CD4-positive, alpha-beta T cell treated with Interleukin-6 at 100 ng/mL for 8 hours (primary cell): ENCODE data around the gene DDO.
"Not testable (repeated sequence)": the region's sequence is repeated elsewhere in the genome, so short reads cannot be mapped to it uniquely, and the experiment has no call there.

Experiments
- DNase-seq: peaks from one replicate; pipeline ENCODE4 v3.0.0-alpha.2; 2020; ENCODE audit warnings: mixed read lengths, low spot score

DDO gene

DNA sequence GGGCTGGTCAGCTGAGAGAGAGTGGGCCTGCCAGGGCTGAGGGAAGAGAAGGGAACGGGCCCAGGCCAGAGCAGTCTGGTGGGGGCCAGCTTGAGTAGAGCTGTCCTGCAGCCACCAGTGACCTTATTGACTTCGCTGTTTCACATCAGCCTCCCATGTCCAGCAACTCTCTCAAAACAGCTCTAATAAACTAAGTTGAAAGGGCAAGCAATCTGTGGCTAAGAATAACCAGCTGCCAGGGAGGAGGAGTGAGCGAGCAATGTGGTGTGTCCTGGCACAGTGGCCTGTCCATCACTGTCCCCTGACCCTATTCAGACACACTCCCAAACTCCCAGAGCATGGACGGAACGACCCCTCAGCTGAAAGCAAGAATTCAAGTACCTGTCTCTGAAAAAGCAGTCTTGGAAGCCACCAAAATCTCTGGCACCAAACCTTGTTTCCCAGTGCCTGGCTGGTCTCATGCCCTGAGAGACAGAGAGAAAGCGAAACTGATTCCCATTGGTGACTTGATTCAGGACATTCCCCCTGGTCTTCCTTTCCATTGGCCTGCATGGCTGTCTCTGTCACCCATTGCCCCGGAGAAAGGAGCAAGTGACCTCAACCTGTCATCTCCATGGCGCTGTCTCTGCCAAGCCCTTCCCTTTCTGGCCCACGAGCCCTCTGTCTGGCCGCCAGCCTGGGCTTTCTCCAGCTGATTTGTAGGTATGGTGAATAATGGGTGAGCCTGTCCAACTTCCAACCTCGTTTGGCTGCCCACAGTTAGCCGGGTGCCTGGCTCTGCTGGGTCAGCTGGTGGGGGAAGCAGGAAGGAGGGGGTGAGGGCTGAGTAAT lies at the start of gene DDO:
Gene DDO, minus strand, starts transcription at position 490 of the 831 bp plus-strand sequence. CDS start 2,113 bp downstream, outside the sequence.
- DNase-seq: no peak

DNA sequence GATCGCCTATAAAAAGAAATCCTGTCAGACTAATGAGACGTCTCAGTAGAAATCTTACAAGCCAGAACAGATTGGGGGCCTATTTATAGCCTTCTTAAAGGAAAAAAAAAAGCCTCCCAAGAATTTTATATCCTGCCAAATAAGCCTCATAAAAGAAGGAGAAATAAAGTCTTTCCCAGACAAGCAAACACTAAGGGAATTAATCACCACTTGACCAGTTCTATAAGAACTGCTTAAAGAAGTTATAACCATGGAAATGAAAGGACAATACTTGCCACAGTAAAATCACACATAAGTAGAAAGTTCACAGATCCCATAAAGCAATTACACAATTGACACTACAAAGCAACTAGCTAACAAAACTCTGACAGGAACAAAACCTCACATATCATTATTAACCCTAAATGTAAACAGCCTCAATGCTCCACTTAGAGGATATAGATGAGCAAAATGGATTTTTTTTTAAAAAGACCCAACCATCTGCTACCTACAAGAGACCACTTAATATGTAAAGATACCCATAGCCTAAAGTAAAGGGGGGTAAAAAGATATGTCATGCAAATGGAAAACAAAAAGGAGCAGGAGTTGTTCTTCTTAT lies 47.6 kb upstream of the DDO start:
- no peak for DNase-seq

DNA sequence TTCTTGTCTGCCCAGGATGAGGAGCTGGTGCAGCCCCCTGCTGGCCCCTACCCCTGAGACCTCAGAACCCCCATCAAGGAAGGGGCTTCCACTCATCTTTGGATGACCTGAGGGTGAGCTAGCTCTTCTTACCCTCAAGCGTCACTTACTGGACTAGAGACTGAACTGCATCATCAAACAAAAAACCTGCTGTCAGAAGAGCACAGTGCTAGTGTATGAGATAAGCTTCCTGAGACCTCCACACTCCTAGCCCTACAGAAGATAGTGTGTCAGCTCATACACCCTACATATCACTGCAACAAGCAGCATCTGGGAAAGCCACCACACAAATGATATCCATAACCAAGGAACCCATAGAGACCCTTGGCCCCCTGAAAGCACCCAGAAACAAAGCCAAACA lies 46.0 kb upstream of the DDO start:
- no peak for DNase-seq

GRCh38 chr6:110459137-110459536 lies 43.8 kb upstream of the DDO start:
- no peak for DNase-seq

- no peak for DNase-seq
These were observed 43.1 kb upstream of the DDO start for GRCh38 chr6:110458476-110458875.

GRCh38 chr6:110457567-110458175 lies 42.3 kb upstream of the DDO start:
- not testable (repeated sequence) for DNase-seq

- DNase-seq: no peak
These were observed 41.3 kb upstream of the DDO start for GRCh38 chr6:110456694-110457093.

DNA sequence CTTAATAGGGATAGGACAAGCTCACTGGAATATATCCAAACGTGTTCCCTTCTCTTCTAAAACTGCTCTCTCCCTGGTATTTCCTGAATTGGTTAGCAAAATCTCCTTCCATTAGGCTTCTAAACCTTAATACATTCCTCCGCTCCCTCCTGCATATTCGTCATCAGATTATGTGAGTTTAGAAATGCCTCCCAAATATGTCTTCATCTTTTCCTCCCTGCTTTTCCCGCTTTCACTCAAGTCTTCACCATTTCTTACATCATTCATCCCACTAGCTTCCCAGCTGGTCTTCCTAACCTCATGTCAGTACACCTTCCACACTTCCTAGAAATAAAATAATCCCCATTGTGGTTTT lies 34.1 kb upstream of the DDO start:
- DNase-seq: no peak

GRCh38 chr6:110448846-110449540 lies 33.6 kb upstream of the DDO start:
- no peak for DNase-seq

- DNase-seq: no peak
These were observed 32.4 kb upstream of the DDO start for GRCh38 chr6:110447761-110448160.

DNA sequence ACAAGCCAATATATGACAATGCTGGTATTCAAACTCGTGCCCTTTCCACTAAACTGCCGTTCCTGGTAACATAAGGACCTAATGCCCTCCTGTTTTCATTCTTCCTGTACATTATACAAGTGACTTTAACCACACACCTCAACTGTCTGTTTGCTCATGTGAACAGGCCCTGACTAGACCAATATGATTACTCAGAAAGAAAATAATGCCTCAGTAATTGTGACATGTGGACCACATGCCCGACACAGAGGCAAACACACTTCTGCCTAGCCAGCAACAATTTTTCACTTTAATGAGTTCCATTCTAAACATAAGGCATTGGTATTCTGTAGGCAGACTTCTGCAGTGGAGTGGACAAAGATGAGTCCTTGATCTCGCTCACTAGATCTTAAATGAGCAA lies 31.0 kb upstream of the DDO start:
- DNase-seq: no peak

- no peak for DNase-seq
These were observed 24.7 kb upstream of the DDO start for GRCh38 chr6:110440026-110440425.

- no peak for DNase-seq
These were observed 24.0 kb upstream of the DDO start for GRCh38 chr6:110439356-110439755.

DNA sequence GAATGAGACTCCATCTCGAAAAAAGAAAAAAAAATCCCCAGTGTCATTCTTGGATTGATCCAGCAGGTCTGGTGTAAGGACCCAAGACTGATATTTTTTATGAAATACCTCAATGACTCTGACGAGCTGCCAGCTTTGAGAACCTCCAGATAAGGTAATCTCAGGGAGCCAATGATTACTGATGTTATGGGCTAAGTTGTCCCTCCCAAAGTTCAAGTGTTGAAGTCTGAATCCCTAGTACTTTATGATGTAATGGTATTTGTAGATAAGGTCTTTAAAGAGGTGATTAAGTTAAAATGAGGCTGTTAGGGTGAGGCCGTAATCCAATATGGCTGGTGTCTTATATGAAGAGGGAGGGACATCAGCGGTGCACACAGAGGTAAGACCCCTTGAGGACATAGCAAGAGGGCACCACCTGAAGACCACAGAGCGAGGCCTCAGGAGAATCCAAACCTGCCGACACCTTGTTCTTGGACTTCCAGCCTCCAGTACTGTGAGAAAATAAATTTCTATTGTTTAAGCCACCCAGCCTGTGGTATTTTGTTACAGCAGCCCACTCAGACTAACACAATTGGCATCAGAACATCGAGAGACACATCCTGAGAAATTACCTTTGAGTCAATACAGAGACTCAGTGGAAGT lies 19.7 kb upstream of the DDO start:
- no peak for DNase-seq

DNA sequence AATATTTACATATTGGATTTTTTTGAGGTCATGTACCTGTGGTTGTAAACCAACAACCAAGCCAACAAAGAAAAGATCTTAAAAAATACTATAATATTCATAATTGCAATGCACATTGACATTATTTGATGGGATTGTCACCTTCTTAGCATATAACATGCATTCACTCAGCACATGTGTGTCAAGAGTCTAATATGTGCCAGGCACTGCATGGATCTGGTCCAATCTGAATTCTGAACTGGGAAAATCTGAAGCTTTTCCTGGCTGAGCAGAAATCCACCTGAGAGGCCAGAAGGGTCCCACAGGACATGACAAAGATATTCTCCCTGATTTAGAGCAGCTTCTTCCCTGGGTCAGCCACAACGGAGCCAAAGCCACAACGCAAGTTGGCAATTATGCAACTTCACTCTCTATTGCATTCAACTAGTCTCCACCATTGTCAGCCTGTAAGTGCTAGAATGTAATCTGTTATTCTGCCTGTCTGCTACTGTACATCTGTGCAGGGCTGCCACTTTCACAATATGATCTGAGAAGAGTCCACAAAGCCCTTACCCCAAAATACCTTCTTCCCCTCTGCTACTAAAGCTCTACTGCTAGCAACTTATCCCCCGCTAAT lies 17.0 kb upstream of the DDO start:
- DNase-seq: no peak

DNA sequence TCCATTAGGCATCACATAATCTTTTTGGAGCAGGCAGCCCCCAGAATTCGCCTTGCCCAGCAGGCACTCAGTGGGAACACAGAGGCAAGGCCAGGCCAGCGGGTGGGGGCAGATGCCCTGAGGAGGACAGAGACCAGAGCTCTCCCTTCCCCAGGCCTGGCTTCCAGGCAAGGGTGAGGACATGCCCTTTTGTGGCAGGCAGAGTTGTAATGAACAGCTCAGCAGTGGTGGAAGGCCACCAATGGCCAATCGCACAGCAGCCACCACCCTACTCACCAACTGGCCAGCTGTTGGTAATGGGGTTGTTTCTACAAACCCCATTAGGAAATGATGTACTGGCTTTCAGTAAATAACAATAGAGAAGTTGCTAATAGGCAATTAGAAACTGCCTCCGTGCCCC lies 15.4 kb upstream of the DDO start:
- no peak for DNase-seq

- no peak for DNase-seq
These were observed 14.9 kb upstream of the DDO start for GRCh38 chr6:110430236-110430635.

DNA sequence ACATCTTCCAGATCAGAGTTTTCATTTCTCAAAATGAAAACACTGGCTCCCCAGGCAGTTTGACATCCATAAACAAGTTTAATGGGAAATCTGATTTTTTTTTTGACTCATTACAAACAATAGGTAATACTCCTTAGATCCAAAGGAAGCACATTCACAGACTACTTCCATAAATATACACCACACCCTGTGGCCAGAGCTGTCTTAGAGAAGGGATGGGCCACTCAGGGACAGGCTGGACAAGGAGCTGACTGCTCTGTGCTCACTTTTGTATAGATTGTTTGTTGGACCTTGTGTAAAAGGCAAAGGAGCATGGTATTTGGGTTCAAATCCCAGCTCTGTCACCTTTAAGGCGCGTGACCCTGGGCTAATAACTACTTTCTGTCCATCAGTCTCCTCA lies 12.8 kb upstream of the DDO start:
- no peak for DNase-seq

DNA sequence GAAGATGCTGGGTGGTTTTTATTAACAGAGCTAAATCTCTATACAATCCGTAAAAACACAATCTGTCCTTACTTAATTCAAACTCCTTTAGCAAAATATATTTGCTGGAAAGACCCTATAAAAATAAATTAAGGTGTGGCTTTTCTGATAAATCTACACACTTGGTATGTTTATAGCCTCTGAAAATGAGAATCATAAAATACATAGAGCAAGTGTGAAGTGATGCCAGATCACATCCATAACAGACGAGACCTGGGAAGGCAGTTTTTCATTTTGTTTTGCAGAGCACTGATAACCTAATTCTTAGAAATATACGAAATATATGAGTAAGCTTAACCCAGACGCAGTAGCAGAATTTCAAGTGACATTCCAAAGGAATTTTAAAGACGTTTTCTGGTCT lies 10.4 kb upstream of the DDO start:
- DNase-seq: no peak

DNA sequence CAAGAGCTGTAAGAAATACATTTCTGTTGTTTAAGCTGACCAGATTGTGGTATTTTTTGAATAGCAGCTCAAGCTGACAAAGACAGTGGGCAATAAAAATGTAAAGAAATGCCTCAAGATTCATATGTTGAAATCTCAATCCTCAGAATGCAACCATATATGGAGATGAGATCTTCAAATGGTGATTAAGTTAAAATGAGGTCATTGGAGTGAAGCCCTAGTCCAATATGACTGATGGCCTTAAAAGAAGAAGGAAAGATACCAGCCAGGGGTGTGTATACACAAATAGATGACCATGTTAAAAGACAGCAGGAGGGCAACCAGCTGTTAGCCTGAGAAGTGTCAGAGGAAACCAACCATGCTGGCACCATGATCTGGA lies 7.1 kb upstream of the DDO start:
- no peak for DNase-seq

GRCh38 chr6:110421749-110422443 lies 6.5 kb upstream of the DDO start:
- no peak for DNase-seq
